ENCODE results near the gene PLEKHG2.

DNA sequence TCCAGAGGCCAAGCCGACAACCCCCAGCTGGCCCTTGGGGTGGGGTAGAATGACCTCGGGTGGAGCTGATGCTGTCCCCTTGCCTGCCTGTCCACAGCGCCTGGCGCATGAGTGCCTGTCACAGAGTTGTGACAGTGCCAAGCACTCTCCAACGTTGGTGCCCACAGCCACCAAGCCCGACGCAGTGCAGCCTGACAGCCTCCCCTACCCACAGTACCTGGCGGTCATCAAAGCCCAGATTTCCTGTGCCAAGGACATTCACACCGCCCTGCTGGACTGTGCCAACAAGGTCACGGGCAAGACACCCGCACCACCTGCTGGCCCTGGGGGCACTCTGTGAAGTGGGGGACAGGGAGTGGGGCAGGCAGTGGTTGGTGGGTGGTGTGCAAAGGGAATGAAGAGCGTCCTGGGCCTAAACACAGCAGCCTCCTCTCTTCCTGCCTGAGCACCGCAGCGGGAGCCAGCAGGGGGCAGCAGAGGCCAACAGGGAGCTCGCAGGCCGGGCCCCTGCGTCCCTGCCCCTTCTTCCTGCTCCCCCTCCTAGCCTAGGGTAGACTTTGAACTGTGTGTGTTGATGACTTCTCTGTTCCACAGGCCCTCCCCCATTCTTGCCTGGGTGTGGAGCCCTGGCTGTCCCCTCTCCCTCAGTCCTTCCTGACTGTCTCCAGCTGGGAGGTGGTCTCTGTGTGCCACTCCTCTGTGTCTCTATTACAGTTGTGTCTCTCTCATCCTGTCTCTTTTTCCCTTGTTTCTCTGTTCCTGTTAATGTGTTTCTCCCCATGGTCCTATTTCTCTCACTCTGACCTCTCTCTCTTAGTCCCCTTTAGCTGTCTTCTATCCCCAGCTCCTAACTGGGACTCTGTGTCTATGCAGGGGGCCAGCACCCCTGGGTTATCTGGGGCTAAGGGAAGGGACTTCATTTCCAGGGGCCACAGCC is 14.8 kb upstream of the PLEKHG2 start:
- TF ChIP-seq, protein P1, sequence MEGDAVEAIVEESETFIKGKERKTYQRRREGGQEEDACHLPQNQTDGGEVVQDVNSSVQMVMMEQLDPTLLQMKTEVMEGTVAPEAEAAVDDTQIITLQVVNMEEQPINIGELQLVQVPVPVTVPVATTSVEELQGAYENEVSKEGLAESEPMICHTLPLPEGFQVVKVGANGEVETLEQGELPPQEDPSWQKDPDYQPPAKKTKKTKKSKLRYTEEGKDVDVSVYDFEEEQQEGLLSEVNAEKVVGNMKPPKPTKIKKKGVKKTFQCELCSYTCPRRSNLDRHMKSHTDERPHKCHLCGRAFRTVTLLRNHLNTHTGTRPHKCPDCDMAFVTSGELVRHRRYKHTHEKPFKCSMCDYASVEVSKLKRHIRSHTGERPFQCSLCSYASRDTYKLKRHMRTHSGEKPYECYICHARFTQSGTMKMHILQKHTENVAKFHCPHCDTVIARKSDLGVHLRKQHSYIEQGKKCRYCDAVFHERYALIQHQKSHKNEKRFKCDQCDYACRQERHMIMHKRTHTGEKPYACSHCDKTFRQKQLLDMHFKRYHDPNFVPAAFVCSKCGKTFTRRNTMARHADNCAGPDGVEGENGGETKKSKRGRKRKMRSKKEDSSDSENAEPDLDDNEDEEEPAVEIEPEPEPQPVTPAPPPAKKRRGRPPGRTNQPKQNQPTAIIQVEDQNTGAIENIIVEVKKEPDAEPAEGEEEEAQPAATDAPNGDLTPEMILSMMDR (IDR thresholded peaks at IDR 0.05), result peak; percentile 93 to 97 (median 95)
- TF ChIP-seq POLR2A (IDR thresholded peaks at IDR 0.05), result no peak
